Stimulated activated CD8-positive, alpha-beta memory T cell treated with anti-CD3 and anti-CD28 coated beads, Interleukin-7, amount 100 ng/mL, for 24 hours (primary cell): ENCODE measurements around the gene CYLD.

Experiments
- DNase-seq: peaks from one replicate; pipeline ENCODE4 v3.0.0-alpha.2; 2020; ENCODE audit warnings: low read depth

CYLD gene

DNA sequence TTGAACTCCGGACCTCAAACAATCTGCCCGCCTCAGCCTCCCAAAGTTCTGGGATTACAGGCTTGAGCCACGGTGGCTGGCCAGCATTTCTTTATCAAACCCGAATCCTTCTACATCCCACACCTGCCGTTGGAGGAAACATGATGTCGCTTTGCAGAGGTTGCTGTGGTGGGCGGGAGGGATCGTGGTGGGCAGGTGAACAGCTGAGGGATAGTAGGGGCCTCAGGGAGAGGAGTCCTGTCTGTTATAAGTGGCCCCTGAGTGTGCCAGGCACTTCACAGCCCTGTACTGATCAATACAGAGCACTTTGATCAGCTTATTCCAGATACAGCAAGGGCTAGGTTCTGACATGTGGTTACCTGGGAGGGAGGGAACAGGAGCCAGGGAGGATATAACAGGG is 76.5 kb downstream of the CYLD start:
- DNase-seq = no peak

DNA sequence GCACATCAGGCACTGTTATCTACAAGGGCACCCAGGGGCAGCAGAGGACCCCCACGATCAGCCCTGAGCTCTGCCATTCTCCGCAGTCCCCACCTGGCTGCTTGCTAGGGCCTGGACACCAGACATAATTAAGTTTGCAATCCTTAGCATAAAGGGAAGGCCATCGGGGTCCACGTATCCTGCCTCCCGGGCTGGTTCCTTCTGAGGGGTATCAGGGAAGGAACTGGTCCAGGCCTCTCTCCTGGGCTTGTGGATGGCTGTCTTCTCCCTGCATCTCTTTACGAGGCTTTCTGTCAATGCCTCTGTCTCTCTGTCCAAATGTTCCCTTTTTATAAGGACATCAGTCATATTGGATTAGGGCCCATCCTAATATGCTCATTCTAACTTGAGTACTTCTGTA is 77.8 kb downstream of the CYLD start:
- no peak for DNase-seq

DNA sequence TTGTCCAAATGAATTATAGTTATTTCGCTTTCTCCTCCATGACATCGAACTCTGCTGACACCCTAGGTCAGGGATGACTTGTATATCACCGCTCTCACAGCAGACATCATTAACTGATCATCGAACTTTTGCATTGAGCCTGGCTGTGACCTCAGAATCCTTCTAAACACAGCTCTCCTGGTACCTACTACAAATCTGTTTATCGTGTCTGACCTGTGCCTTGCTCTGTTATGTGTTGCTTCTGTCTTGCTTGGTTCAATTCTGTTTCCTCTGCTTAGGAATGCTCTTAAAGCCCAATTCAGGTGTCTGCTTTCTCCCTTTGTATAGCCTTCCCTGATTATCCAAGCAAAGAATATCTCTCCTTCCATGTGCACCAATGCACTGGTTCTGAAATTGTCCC is 78.3 kb downstream of the CYLD start:
- DNase-seq = no peak

DNA sequence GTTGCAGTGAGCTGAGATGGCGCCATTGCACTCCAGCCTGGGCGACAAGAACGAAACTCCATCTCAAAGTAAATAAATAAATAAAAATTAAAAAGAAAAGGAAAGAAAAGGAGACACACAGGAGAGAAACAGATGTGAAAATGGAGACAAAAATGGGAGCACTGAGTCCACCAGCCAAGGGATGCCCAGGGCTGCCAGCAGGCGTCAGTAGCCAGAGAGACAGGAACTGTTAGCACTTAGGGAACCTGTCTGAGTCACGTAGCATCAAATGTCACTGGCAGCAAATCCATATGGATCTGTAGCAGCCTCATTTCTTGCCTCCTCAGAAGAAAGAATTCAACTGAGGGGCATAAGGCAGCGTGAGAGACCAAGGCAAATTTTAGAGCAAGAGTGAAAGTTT is 79.7 kb downstream of the CYLD start:
- DNase-seq = no peak

DNA sequence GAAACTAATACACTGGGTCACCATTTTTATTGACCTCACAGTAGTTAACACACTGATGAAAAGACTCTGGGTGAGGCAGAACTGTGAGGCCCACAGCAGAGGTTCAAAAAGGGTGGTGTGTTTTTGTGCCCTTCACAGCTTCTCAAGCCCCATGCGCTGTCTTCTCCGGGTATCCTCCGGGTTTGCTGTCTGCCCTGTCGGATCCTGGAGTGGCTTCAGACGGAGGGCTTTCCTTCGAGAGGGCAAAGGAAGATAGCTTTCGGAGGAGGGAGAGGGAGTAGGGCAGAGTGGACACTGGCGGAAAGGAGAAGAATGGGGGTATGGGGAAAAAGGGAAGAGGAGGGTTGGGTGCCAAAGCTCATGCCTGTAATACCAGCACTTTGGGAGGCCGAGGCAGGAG is 80.8 kb downstream of the CYLD start:
- no peak for DNase-seq

DNA sequence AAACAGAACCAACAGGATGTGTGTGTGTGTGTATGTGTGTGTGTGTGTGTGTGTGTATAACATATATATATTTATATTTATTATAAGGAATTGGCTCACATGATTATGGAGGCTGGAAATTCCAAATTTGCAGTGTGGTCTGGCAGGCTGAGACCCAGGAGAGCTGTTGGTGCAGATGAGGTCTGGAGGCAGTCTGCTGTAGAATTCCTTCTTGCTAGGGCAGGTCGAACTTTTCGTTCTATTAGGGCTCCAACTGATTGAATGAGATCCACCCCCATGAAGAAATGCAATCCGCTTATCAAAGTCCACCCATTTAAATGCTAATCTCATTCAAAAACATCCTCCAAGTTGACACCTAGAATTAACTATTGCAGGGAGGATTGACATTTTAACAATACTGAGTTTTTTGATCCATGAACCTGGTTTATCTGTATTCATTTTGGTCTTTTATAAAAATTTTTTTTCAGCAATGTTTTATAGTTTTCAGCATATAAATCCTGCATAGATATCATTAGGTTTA is 85.0 kb downstream of the CYLD start:
- no peak for DNase-seq

DNA sequence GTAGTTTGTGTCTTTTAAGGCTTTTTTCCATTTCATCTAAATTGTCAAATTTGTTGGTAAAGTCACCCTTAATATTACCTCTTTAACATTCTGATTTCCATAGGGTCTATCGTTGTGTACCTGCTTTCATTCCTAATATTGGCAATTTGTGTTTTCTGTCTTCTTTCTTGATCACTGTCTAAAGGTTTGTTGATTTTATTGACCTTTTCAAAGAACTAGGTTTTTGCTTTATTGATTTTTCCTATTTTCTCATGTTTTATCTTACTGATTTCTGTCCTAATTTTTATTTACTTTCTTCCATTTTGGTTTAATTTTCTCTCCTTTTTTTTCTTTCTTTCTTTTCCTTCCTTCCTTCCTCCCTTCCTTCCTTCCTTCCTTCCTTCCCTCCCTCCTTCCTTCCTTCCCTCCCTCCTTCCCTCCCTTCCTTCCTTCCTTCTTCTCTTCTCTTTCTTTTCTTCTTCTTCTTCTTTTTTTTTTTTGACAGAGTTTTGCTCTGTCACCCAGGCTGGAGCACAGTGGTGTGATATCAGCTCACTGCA is 86.3 kb downstream of the CYLD start:
- DNase-seq = no peak

DNA sequence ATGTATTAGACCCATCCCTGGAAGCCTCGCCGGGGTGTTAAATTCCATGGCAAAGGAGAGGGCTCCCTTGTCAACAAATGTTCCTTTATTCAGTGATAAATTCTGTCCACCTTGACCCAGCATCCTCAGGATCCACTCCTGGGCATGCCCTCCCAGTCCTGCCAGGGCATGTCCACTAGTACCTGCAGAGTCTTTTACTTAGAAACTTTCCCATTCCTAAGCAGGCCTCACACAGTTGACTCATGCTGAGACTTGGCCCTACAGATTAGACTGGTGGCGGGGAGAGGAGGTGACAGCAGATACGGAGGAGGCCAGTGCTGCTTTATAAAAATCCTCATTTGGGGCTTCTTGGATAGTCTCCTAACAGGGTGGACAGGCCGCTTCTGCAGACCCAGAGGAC is 88.8 kb downstream of the CYLD start:
- DNase-seq = no peak

DNA sequence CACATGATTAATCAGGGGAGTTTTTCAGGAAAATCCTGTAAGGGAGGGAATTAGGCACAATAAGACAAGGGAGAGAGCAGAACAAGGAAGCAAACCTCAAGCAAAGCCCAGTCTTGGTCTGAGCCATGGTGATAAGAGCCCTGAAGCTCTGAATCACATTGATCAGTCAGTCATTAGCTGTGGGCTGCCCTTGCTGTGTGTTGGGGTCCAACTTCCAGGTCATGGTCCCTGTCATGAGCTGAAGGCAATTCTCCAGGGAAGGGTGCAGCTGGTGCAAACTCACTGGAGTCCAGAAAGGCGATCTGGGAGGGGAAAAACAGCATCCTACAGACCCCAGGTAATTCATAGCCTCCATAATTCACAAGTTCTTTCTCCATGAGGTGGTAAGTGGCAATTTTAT is 89.9 kb downstream of the CYLD start:
- no peak for DNase-seq

DNA sequence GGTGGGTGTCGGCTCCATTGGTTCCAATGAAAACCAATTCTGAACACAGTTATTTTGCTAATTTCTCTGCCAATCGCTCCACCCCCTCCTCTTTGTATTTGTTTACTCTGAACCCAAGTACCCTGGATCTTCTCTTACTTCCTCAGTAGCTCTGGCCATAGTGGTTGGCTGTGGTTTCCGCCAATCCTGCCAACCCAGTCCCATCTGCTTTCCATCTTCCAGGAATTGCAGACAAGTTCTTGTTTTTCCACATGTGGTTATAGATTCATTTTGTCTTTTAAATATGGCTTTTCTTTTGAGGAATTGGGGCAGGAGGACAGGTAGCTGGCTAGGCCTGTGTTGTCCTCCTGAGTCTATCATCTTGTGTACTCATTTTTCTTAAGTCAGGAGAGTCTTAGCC is 92.0 kb downstream of the CYLD start:
- DNase-seq = no peak

DNA sequence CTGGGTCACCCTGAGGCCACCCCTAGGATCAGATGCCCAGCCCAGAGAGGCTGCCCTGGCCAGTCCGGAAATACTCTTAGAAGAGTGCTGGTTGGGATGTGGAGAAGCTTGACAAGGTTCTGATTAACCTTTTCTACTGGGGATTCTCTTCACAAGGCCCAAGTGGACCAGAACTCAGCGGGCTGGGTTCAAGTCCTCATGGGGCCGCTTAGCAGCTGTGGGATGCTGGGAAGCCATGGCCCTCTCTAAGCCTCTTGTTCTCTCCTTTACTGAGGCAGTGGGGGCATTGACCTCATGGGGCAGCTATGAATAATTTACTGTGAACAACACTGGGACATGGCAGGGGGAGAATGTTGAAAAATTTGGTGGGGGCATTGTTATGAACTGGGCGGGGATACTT is 92.8 kb downstream of the CYLD start:
- DNase-seq = no peak

DNA sequence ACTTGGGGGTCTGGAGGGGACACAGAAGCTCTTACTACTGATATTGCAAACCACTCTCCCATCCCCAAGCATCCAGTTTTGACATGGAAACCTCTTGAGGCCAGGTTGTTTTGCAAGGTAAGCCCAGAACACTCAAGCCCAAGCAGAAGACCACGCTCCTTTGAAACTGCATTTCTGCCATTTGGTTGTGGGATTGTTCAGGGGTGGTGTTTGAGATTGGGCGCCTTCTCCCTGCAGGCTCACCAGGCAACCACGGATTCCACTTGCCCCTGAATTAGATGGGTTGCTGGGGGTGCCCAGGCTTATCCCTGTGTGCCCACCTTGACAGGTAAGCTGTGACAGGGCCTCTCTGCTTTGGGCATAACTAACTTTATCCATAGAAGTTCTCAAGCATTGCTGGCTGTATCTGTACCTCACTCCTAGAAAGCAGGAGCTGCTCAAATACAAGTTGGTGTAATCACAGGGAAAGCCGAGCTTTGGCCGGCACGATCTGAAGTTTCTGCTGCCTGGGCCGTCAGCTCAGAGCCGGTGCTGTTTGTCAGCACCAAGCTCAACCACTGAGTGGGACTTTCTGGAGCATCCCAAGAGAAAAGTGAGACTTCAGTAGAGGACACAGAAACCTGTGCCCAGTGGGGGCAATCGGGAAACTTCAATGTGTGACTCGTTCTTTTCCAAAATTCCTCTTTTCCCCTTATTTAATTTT is 93.6 kb downstream of the CYLD start:
- no peak for DNase-seq

DNA sequence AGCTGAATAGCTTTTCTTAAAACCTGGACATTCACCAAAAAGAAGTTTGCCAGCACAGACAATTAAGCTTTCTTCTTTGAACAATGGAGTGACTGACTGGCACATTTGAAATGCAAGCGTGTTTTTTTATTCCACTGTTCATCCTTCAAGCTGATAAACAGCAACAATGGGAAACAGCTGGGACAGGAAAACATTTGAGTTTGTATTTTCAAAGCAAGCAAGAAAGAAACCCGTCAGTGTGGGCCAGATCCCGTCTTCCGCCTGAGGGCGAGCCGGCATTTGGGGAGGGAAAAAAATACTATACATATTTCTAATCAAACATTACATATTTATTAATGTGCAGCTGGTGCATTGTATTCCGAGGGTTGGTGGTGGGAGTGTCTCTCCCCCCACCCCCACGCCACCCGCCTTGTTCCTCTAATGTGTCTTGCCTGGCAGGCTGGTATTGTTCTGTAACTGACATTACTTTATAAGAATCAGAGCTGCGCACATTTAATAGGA is 94.3 kb downstream of the CYLD start:
- DNase-seq = no peak

DNA sequence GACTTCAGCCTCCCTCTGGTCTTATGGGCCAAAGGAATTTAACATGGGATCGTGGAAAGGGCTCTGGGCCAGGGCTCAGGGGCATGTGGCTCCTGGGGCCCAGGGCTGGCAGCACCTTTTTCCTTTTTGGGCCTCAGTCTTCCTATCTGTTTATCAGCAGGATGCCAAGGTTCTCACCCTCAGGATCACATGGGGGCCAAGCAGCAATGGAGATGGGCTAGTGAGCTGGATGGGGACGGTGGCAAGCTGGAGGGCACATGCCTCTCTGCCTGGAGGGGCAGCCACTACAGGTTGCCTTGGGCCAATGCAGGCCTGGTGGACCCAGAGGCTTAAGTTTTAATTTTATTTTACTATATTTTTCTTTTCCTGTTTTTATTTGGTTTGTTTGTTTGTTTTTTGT is 95.4 kb downstream of the CYLD start:
- DNase-seq = no peak

DNA sequence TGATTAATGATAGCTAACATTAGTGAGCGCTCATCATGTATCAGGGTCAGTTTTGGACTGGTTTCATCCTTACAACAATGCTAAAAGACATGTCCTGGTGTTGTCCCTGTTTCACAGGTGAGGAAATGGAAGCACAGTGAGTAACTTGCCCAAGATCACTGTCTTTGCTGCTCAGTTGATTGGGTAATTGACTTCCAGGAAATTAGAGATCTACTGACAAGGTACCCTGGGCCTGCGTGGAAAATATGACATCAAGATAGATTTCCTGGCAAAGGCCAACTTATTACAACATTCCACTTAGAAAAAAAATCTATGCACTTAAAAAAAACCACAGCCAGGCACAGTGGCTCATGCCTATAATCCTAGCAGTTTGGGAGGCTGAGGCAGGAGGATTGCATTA is 96.3 kb downstream of the CYLD start:
- no peak for DNase-seq

DNA sequence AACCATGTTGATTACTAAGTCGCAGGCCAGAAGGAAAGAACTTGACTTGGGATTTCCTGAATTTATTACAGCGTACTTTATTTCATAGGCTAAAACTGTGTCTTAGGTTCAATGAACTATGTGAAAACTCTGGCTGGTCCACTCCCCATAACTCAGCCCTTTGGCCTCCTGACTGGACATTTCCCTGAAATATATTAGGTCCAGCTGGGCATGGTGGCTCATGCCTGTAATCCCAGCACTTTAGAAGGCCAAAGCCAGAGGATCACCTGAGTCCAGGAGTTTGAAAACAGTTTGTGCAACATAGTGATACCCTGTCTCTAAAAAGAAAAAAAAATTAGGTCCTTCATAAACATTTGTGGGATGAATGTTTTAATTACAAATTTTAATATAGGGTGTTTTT is 97.0 kb downstream of the CYLD start:
- DNase-seq = no peak

DNA sequence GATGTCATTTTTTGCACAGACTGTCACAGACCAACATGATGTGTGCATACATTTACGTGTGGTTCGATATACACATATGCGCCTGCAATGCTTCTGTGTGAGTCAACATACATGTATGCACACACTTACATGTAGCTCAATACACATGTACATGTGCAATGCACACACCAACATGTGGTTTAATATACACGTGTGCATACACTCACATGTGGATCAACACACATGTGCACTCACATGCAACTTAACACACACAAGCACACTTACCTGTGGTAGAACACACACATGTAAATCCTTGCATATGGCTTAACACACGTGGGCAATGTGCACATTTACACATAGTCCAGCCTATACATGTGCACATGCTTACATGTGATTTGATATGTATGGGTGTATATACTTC is 97.5 kb downstream of the CYLD start:
- no peak for DNase-seq

DNA sequence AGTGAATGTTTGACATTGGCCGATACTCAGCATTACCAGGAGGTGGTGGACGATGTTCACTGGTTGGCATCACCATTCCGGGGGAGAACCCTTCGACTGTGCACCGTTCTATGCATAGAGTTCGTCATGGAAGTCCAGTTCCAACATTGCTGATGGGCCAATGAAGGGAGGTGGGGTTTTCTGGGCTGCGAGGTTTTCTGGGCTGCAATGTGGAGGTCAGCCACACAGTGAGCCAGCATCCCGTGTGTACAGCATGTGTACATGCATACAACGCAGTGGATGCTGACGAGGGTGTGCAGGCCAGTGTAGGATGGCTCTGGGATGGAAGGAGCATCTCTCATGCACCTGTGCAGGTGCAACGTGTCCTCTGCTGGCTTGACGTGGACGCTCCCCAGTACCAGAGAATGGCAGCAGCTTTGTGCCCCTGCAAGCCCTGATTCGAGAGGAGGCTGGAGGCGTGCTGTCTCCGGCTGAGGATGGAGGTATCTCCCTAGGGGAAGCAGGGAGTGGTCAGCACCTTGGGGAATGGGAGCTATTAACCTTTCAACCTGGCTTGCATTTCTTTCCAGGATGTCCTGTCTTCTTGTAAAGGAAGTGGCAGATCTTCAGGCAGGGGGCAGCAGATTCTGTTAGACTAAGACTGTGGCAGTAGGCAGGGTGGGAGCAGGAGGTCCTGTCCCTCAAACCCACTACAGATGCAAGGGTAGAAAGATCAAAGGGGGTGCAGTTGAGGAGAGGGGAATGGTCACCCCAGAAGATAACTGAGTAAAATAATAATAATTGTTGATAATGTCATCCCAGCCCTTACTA is 98.2 kb downstream of the CYLD start:
- DNase-seq = no peak

DNA sequence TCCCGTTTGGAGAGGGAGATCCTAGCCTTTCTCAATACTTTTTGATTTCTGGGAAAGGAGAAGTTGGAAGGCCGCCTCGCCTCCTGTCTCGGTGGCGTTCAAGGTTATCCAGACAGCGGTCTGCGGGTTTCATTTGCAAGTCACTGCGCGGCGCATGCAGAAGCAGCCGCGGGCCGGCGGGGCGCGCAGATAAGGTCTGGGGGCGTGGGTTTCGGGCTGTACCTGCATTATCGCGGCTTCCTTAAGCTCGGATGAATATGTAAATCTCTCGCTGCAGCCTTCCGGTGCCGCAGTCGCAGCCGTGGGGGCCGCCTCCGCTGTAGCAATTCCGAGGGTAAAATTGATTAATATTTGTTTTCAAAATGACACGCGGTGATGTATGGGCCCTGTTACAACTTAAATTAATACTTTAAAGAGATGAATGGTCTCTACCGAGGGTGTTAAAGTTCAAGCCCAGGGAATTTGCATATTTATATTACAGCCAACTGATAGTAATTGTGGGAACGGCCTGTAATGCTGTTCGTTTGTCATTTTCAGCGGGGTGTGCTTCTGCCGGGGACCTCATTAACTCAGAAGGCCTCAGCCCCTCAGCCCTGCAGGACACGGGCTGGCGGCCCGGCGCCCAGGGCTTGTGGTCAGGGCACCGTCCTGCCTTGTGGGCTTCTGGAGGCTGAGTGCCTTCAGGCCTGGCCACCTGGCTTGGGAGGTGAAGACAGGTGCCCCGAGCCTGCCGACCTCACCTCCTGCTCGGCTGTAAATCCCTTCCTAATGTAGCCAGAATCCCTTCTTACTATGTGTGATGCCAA is 99.4 kb downstream of the CYLD start:
- DNase-seq = peak; percentile 10

DNA sequence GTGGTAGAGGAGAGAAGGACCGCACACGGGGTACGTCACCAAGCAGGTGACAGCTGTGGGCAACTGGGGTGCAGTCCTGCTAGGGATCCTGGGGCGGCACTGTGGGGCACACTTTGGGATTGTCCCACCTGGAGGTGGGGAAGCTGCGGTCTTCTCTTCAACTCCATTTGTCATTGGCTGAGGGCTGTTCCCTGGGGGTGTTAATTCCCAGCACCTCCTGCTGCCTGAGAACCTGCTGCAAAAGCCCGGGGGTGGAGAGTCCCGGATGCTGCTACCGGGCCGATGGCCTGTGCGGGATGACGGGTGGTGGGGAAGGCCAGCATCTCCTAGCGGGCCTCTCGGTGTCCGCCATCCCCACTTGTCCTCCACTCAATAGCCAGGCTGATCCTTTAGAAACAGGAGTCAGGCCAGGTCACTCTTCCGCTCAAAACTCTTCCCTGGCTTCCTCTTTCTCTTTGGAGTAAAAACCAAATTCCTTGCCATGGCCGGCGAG is 100.2 kb downstream of the CYLD start:
- no peak for DNase-seq

DNA sequence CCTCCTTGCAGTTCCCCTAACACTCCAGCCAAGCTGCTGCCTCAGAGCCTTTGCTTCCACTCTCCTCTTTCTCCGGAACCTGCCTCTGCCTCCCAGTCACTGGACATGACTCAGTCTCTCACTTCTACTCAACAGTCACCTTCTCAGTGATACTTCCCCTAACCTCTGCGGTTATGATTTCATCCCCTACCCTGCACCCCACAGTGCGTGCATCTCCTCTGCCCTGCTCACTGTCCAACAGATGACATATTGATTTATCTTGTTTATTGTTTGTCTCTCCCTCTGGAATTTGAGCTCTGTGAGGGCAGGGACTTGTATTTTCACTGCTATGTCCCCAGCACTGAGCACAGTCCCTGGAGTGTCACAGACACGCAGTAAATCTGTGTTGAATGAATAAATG is 100.7 kb downstream of the CYLD start:
- DNase-seq = no peak

DNA sequence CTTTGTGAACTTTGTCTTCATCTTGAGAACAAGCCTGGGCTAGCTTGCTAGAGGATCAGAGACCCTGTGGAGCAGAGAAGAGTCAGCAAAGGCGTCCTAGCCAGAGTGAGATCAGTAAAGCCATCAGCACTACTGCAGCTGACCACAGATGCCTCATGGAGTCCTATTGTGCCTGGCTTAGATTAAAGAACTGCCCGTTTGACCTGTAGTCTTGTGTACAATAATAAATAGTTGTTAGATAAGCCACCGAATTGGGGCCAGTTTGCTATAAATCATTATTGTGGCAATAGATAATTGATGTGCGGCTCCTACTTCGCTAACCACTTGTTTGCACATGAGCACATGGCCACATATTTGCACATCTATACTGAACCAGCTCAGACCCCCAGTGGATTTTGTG is 103.0 kb downstream of the CYLD start:
- DNase-seq = no peak
